Right ventricle myocardium superior (tissue), 1 donor: ENCODE data around the gene SPTLC2. TPM values are rescaled to one million over a fixed set of nuclear protein-coding genes. Genes with fewer than 3 reads are reported as not detected.

Source experiments
- ATAC-seq: fragments of 200-7000 bp; cut with Tn5 transposase; one replicate; pipeline ENCODE4 v1.9.1; 2020; ENCODE audit warnings: mild to moderate bottlenecking; ENCODE audit not compliant: poor library complexity
- DNase-seq: peaks from one replicate; pipeline ENCODE4 v3.0.0-alpha.2; 2020
- intact Hi-C: fragments of 100-400 bp; cut with DNase I; formaldehyde crosslinking; loops from one replicate; pipeline ENCODE4 v1.11.2; 2022
- total RNA-seq: library from RNA; stranded (reverse); fragmentation: NEBNext Ultra II Directional; extraction: Animal tissue kit (Norgen Biotek cat#: 25700); gene quantifications from one replicate; pipeline ENCODE4 v1.2.1, GENCODE V29; 2021
- donor health status: DM: no; HTN: yes; CAD: no; lungs with severe emphysema.

Gene SPTLC2
- total RNA-seq, 1 donor from 2014 or later: 10.2 TPM

DNA sequence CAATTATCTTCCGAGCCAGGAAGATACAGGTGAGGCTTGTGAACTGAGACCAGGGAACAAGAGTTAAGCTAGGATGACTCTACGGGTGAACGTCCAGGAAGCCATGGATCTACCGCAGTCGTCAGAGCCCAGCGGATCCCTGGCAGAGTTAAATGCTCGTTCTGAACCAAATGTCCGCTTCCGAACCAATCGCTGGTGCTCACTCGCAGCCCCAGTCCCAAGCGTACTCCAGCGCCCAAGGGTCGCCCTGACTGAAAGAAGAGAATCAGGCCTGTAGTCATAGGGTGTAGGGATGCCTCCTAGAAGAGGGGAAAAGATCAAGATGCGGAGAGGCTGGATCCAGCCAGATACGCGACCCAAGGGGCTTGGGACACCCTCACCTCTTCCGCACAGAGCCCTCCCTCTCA lies 159.3 kb downstream of the SPTLC2 start:
- intact Hi-C loops: no loop called here
- ATAC-seq: no peak

More for the DNA sequence above, 159.3 kb downstream of the SPTLC2 start:
- no peak for DNase-seq

Other genes starting within 250 kb of the SPTLC2 start
- 4.8 TPM for gene TMED8, start 239.5 kb downstream of the SPTLC2 start, total RNA-seq
- not detected for gene SAMD15, start 239.3 kb downstream of the SPTLC2 start, total RNA-seq
- not detected for gene NOXRED1, start 193.1 kb downstream of the SPTLC2 start, total RNA-seq
- gene VIPAS39, start 159.0 kb downstream of the SPTLC2 start, total RNA-seq: 10.9 TPM
- gene AHSA1, start 158.5 kb downstream of the SPTLC2 start, total RNA-seq: 205 TPM
- not detected for gene ISM2, start 117.8 kb downstream of the SPTLC2 start, total RNA-seq
- gene ALKBH1, start 91.4 kb upstream of the SPTLC2 start, total RNA-seq: 12.1 TPM
- 212 TPM for gene SLIRP, start 91.5 kb upstream of the SPTLC2 start, total RNA-seq
- 52.6 TPM for gene SNW1, start 144.5 kb upstream of the SPTLC2 start, total RNA-seq
- gene ADCK1, start 183.5 kb upstream of the SPTLC2 start, total RNA-seq: 8.9 TPM